ENCODE data around the gene EGFR.

The EGFR gene

GRCh38 chr7:55066524-55066923 is 47.7 kb downstream of the EGFR start:
- no peak overlapping the region for H3K4me3 ChIP-seq (ENCODE audit: low read depth, low read length)
- no peak for TF ChIP-seq CTCF (IDR thresholded peaks at IDR 0.05; ENCODE audit: control insufficient read depth, extremely low read depth, insufficient read depth)
- DNase-seq (ENCODE audit: low read depth), result no peak

GRCh38 chr7:55066938-55067337 is 48.1 kb downstream of the EGFR start:
- DNase-seq (ENCODE audit: low read depth), result no peak
- no peak overlapping the region for H3K4me3 ChIP-seq (ENCODE audit: low read depth, low read length)
- TF ChIP-seq CTCF (IDR thresholded peaks at IDR 0.05; ENCODE audit: control insufficient read depth, extremely low read depth, insufficient read depth), result no peak

- H3K4me3 ChIP-seq (ENCODE audit: low read depth, low read length), result no peak overlapping the region
- DNase-seq (ENCODE audit: low read depth), result no peak
- no peak for TF ChIP-seq CTCF (IDR thresholded peaks at IDR 0.05; ENCODE audit: control insufficient read depth, extremely low read depth, insufficient read depth)
Measured at GRCh38 chr7:55067748-55068147, 48.9 kb downstream of the EGFR start.

GRCh38 chr7:55069271-55069792 is 50.5 kb downstream of the EGFR start:
- H3K4me3 ChIP-seq (ENCODE audit: low read depth, low read length), result no peak overlapping the region
- no peak for TF ChIP-seq CTCF (IDR thresholded peaks at IDR 0.05; ENCODE audit: control insufficient read depth, extremely low read depth, insufficient read depth)
- DNase-seq (ENCODE audit: low read depth), result no peak

- no peak for DNase-seq (ENCODE audit: low read depth)
Measured at GRCh38 chr7:55070271-55070743, 51.5 kb downstream of the EGFR start.

GRCh38 chr7:55070854-55071253 is 52.0 kb downstream of the EGFR start:
- no peak for DNase-seq (ENCODE audit: low read depth)
- no peak for TF ChIP-seq CTCF (IDR thresholded peaks at IDR 0.05; ENCODE audit: control insufficient read depth, extremely low read depth, insufficient read depth)
- no peak overlapping the region for H3K4me3 ChIP-seq (ENCODE audit: low read depth, low read length)

More at GRCh38 chr7:55070271-55070743, 51.5 kb downstream of the EGFR start:
- H3K4me3 ChIP-seq (ENCODE audit: low read depth, low read length), result no peak overlapping the region
- no peak for TF ChIP-seq CTCF (IDR thresholded peaks at IDR 0.05; ENCODE audit: control insufficient read depth, extremely low read depth, insufficient read depth)

All from LNCaP clone FGC (cell line).